ENCODE measurements around the gene ZNF500. TPM values are rescaled to one million over a fixed set of nuclear protein-coding genes. Genes with fewer than 3 reads are reported as not detected.

The ZNF500 gene
- total RNA-seq, 4 donors from 2014 or later: 7.9 to 17.6 (median 12.4) TPM

- Histone ChIP-seq H3K9me3 (no peaks in the 10 kb centered on the region), H3K27me3 (no peaks in the 10 kb centered on the region), H3K27ac (no peak overlapping the region), H3K4me3 (no peak overlapping the region), H3K36me3 (peaks cover 82% of the 10 kb centered on the region), H3K4me1 (no peaks in the 10 kb centered on the region)
- DNase-seq (ENCODE audit: low spot score in 2 of 2): no peak
- 96% methylated on average over 27 of the region's 44 CpGs for WGBS
- TF ChIP-seq POLR2AphosphoS5 (IDR thresholded peaks at IDR 0.05) (no peak), CTCF (IDR thresholded peaks at IDR 0.05) (no peak), EP300 (IDR thresholded peaks at IDR 0.05) (no peak), POLR2A (IDR thresholded peaks at IDR 0.05) (no peak)
Observed at GRCh38 chr16:4752351-4753100, 14.4 kb downstream of the ZNF500 start.

GRCh38 chr16:4750896-4751295, 16.1 kb downstream of the ZNF500 start:
- H3K36me3 ChIP-seq: peaks cover 67% of the 10 kb centered on the region
- H3K27ac ChIP-seq: no peak overlapping the region
- no peak for DNase-seq (ENCODE audit: low spot score in 2 of 2)
- TF ChIP-seq POLR2AphosphoS5 (IDR thresholded peaks at IDR 0.05) (no peak), EP300 (IDR thresholded peaks at IDR 0.05) (no peak), CTCF (IDR thresholded peaks at IDR 0.05) (no peak), POLR2A (IDR thresholded peaks at IDR 0.05) (no peak)
- no peak overlapping the region for H3K4me3 ChIP-seq
- H3K4me1 ChIP-seq: peaks cover 7% of the 10 kb centered on the region
- H3K9me3 ChIP-seq: no peaks in the 10 kb centered on the region
- no peaks in the 10 kb centered on the region for H3K27me3 ChIP-seq
- WGBS: 83% methylated on average over 8 of the region's 8 CpGs

GRCh38 chr16:4749700-4750257, 17.2 kb downstream of the ZNF500 start:
- TF ChIP-seq CTCF (IDR thresholded peaks at IDR 0.05) (no peak), EP300 (IDR thresholded peaks at IDR 0.05) (no peak), POLR2AphosphoS5 (IDR thresholded peaks at IDR 0.05) (no peak), POLR2A (IDR thresholded peaks at IDR 0.05) (no peak)
- Histone ChIP-seq H3K4me1 (peaks cover 7% of the 10 kb centered on the region), H3K36me3 (peaks cover 56% of the 10 kb centered on the region), H3K4me3 (no peak overlapping the region), H3K27ac (no peak overlapping the region), H3K9me3 (no peaks in the 10 kb centered on the region), H3K27me3 (no peaks in the 10 kb centered on the region)
- no peak for DNase-seq (ENCODE audit: low spot score in 2 of 2)
- 91% methylated on average over 10 of the region's 10 CpGs for WGBS

GRCh38 chr16:4748682-4749411, 18.1 kb downstream of the ZNF500 start:
- Histone ChIP-seq H3K4me1 (peaks cover 7% of the 10 kb centered on the region), H3K36me3 (peaks cover 48% of the 10 kb centered on the region), H3K27me3 (no peaks in the 10 kb centered on the region), H3K27ac (no peak overlapping the region), H3K9me3 (no peaks in the 10 kb centered on the region), H3K4me3 (no peak overlapping the region)
- DNase-seq (ENCODE audit: low spot score in 2 of 2): no peak
- TF ChIP-seq CTCF (IDR thresholded peaks at IDR 0.05): no peak
- TF ChIP-seq EP300 (IDR thresholded peaks at IDR 0.05): no peak
- TF ChIP-seq POLR2AphosphoS5 (IDR thresholded peaks at IDR 0.05): no peak
- no peak for TF ChIP-seq POLR2A (IDR thresholded peaks at IDR 0.05)
- whole genome bisulfite sequencing: 85% methylated on average over 12 of the region's 16 CpGs
